ENCODE measurements around the gene PJA2.

GRCh38 chr5:109324351-109324750, 85.4 kb downstream of the PJA2 start:
- TF ChIP-seq CTCF (IDR thresholded peaks at IDR 0.05) (no peak), POLR2A (IDR thresholded peaks at IDR 0.05) (no peak)

Data from heart left ventricle (tissue), 13 donors.